Measurements from ENCODE around the gene ATP5IF1. TPM values are rescaled to one million over a fixed set of nuclear protein-coding genes. Genes with fewer than 3 reads are reported as not detected.

The ATP5IF1 gene
- 1,382 and 1,693 TPM in 2 replicates for polyA plus RNA-seq

GRCh38 chr1:28235755-28236655, at the start of gene ATP5IF1:
Gene ATP5IF1 (plus strand): TSS chr1:28236124. CDS start chr1:28236184, 60 bp downstream.

GRCh38 chr1:28232558-28233263, 3.2 kb upstream of the ATP5IF1 start, which contains the start of gene DNAJC8:
Gene DNAJC8 (minus strand): TSS chr1:28233029. CDS start chr1:28232998, 31 bp downstream.

GRCh38 chr1:28259252-28259933, 23.5 kb downstream of the ATP5IF1 start, which contains the start of gene SESN2:
Gene SESN2 (plus strand): TSS chr1:28259518. CDS start chr1:28259848, 330 bp downstream.

Other genes starting within 250 kb of the ATP5IF1 start
- 14.8 and 15.8 TPM in 2 replicates for gene EYA3, start 147.5 kb upstream of the ATP5IF1 start, polyA plus RNA-seq
- gene PTAFR, start 59.4 kb upstream of the ATP5IF1 start, polyA plus RNA-seq: not detected in 2 replicates
- gene DNAJC8, start 3.1 kb upstream of the ATP5IF1 start, polyA plus RNA-seq: 142 TPM in 2 replicates
- gene SESN2, start 23.4 kb downstream of the ATP5IF1 start, polyA plus RNA-seq: 0.11 and 1.7 TPM in 2 replicates
- 1.5 and 2.9 TPM in 2 replicates for gene MED18, start 92.9 kb downstream of the ATP5IF1 start, polyA plus RNA-seq
- 6.3 and 8.7 TPM in 2 replicates for gene PHACTR4, start 133.6 kb downstream of the ATP5IF1 start, polyA plus RNA-seq

All from Purkinje cell (primary cell).